GM23338 (cell line): ENCODE data around the gene DMKN. TPM values are rescaled to one million over a fixed set of nuclear protein-coding genes. Genes with fewer than 3 reads are reported as not detected.

Experiments
- ATAC-seq: fragments of 200-7000 bp; cut with Tn5 transposase; 3 replicates; pipeline ENCODE4 v1.9.1; 2020
- DNase-seq: peaks from one replicate; pipeline ENCODE4 v3.0.0-alpha.2; 2015; ENCODE audit warnings: low spot score
- H2AFZ ChIP-seq: fragments of 200-600 bp; sonication (generic); 2 replicates; pipeline ENCODE4 v1.8.0; 2016; ENCODE audit warnings: antibody characterized with exemption, mild to moderate bottlenecking, moderate library complexity
- H3F3A ChIP-seq: fragments of 200-600 bp; sonication (generic); replicated peaks from 2 replicates; pipeline ENCODE4 v1.8.0; 2017; ENCODE audit warnings: antibody characterized with exemption, mixed run types, low read depth
- H3K27ac ChIP-seq: fragments of 200-600 bp; sonication (generic); 2 replicates; pipeline ENCODE4 v1.6.1; 2016; ENCODE audit warnings: low read depth
- H3K27me3 ChIP-seq: fragments of 200-600 bp; sonication (generic); 2 replicates; pipeline ENCODE4 v1.8.0; 2016; ENCODE audit warnings: mild to moderate bottlenecking, mixed run types, moderate library complexity; ENCODE audit not compliant: insufficient read depth
- H3K36me3 ChIP-seq: fragments of 200-600 bp; sonication (generic); 2 replicates; pipeline ENCODE4 v1.8.0; 2016; ENCODE audit warnings: mild to moderate bottlenecking; ENCODE audit not compliant: insufficient read depth
- H3K4me1 ChIP-seq: fragments of 200-600 bp; sonication (generic); 2 replicates; pipeline ENCODE4 v1.8.0; 2016; ENCODE audit warnings: mild to moderate bottlenecking, moderate library complexity; ENCODE audit not compliant: insufficient read depth
- H3K4me2 ChIP-seq: fragments of 200-600 bp; sonication (generic); 2 replicates; pipeline ENCODE4 v1.7.1; 2017; ENCODE audit warnings: mixed run types
- H3K4me3 ChIP-seq: fragments of 200-600 bp; sonication (generic); 2 replicates; pipeline ENCODE4 v1.6.1; 2016; ENCODE audit warnings: mixed run types
- H3K79me2 ChIP-seq: fragments of 200-600 bp; sonication (generic); replicated peaks from 2 replicates; pipeline ENCODE4 v1.8.0; 2017; ENCODE audit warnings: mild to moderate bottlenecking; ENCODE audit not compliant: insufficient read depth
- H3K9me2 ChIP-seq: fragments of 200-600 bp; sonication (generic); 2 replicates; pipeline ENCODE4 v1.8.0; 2017; ENCODE audit not compliant: insufficient read depth
- H4K20me1 ChIP-seq: fragments of 200-600 bp; sonication (generic); replicated peaks from 2 replicates; pipeline ENCODE4 v1.8.0; 2017; ENCODE audit warnings: mild to moderate bottlenecking; ENCODE audit not compliant: insufficient read depth
- H3K27ac Mint-ChIP-seq: 2 replicates; pipeline ENCODE4 v1.8.0; 2020; ENCODE audit warnings: inconsistent platforms, mild to moderate bottlenecking, moderate library complexity, mixed read lengths
- H3K27me3 Mint-ChIP-seq: 3 replicates; pipeline ENCODE4 v1.8.0; 2022; ENCODE audit warnings: low read depth, mild to moderate bottlenecking, moderate library complexity, mixed read lengths, inconsistent platforms; ENCODE audit not compliant: insufficient read depth, poor library complexity
- H3K36me3 Mint-ChIP-seq: 3 replicates; pipeline ENCODE4 v1.8.0; 2021; ENCODE audit warnings: low read depth, mild to moderate bottlenecking, inconsistent platforms, moderate library complexity, mixed read lengths
- H3K4me1 Mint-ChIP-seq: 3 replicates; pipeline ENCODE4 v1.8.0; 2020; ENCODE audit warnings: mild to moderate bottlenecking, inconsistent platforms, mixed read lengths
- H3K4me3 Mint-ChIP-seq: 3 replicates; pipeline ENCODE4 v1.8.0; 2021; ENCODE audit warnings: moderate library complexity, mild to moderate bottlenecking, inconsistent platforms, mixed read lengths
- H3K9me3 Mint-ChIP-seq: 3 replicates; pipeline ENCODE4 v1.8.0; 2020; ENCODE audit warnings: moderate library complexity, mild to moderate bottlenecking, inconsistent platforms, mixed read lengths
- CREB1 ChIP-seq: fragments of 250-450 bp; sonication (Bioruptor Pico); IDR thresholded peaks from 2 replicates; pipeline ENCODE4 v1.5.0; 2020; ENCODE audit warnings: low read depth, mild to moderate bottlenecking, moderate library complexity
- CTCF ChIP-seq, 2 experiments: fragments of 200-600 bp in 1 of 2; sonication (generic) in 1 of 2; conservative IDR thresholded peaks; 2 replicates each; pipeline versions ENCODE4 v1.5.1 to v1.6.1; 2016 to 2017; ENCODE audit warnings: antibody characterized with exemption in 2 of 2, low read depth in 2 of 2, mild to moderate bottlenecking in 2 of 2, moderate library complexity in 1 of 2
- ETS1 ChIP-seq: IDR thresholded peaks from 2 replicates; pipeline ENCODE4 v1.6.1; 2016; ENCODE audit warnings: antibody characterized with exemption
- EZH2phosphoT487 ChIP-seq: fragments of 200-600 bp; sonication (generic); IDR thresholded peaks from one replicate; pipeline ENCODE4 v1.8.1; 2018; ENCODE audit warnings: antibody characterized with exemption; ENCODE audit not compliant: unreplicated experiment
- JUNB ChIP-seq: IDR thresholded peaks from one replicate; pipeline ENCODE4 v1.6.1; 2016; ENCODE audit warnings: antibody characterized with exemption; ENCODE audit not compliant: unreplicated experiment
- REST ChIP-seq: IDR thresholded peaks from one replicate; pipeline ENCODE4 v1.6.1; 2018; ENCODE audit warnings: antibody characterized with exemption; ENCODE audit not compliant: unreplicated experiment
- polyA plus RNA-seq: library from polyadenylated mRNA; unstranded; fragments of >200 nt; fragmentation: Nextera tagmentation; extraction: Ambion mirVana; gene quantifications from 2 replicates; pipeline ENCODE4 v1.2.1, GENCODE V29; 2016
- total RNA-seq: library from RNA; depleted of rRNA; stranded (reverse); fragments of >200 nt; shearing (Covaris generic); gene quantifications from 2 replicates; pipeline ENCODE4 v1.2.3, GENCODE V29; 2014

DMKN gene
- total and polyA plus RNA-seq, 2 experiments from 2014 or later = 259 to 569 TPM

GRCh38 chr19:35562776-35563175 lies 49.3 kb upstream of the DMKN start (continued):
- TF ChIP-seq CTCF (conservative IDR thresholded peaks at IDR 0.05; ENCODE audit: low read depth in 2 of 2) = no peak

- H3K27me3 Mint-ChIP-seq = peaks cover 20% of the 10 kb centered on the region
- H3K36me3 Mint-ChIP-seq = no peaks in the 10 kb centered on the region; the same call in 2 of the 3 replicates
These were observed 48.9 kb upstream of the DMKN start for GRCh38 chr19:35562336-35562735.

GRCh38 chr19:35561436-35561835 lies 48.0 kb upstream of the DMKN start:
- no peak overlapping the region for H3K27ac Mint-ChIP-seq
- ATAC-seq = no peak
- Histone ChIP-seq H4K20me1 (no peaks in the 10 kb centered on the region), H3K27me3 (peaks cover 10% of the 10 kb centered on the region), H3K79me2 (no peaks in the 10 kb centered on the region), H3F3A (peaks cover 8% of the 10 kb centered on the region; the same call in 1 of the 2 replicates), H3K27ac (no peak overlapping the region), H3K4me3 (no peak overlapping the region), H3K4me1 (peaks cover 8% of the 10 kb centered on the region; the same call in 1 of the 2 replicates), H3K9me2 (no peaks in the 10 kb centered on the region), H3K4me2 (no peak overlapping the region), H2AFZ (no peak overlapping the region), H3K36me3 (no peaks in the 10 kb centered on the region)
- TF ChIP-seq REST (no peak), ETS1 (no peak), JUNB (no peak), EZH2phosphoT487 (no peak)
- DNase-seq = no peak
- peaks cover 24% of the 10 kb centered on the region for H3K27me3 Mint-ChIP-seq
- H3K36me3 Mint-ChIP-seq = no peaks in the 10 kb centered on the region; the same call in 2 of the 3 replicates
- peaks cover 8% of the 10 kb centered on the region for H3K4me1 Mint-ChIP-seq
- H3K9me3 Mint-ChIP-seq = no peaks in the 10 kb centered on the region; the same call in 1 of the 3 replicates
- no peak overlapping the region for H3K4me3 Mint-ChIP-seq

More at GRCh38 chr19:35562336-35562735, 48.9 kb upstream of the DMKN start:
- Histone ChIP-seq H3K79me2 (no peaks in the 10 kb centered on the region), H3K27ac (no peak overlapping the region), H3K27me3 (peaks cover 10% of the 10 kb centered on the region), H3K9me2 (no peaks in the 10 kb centered on the region), H3K36me3 (no peaks in the 10 kb centered on the region), H3F3A (no peaks in the 10 kb centered on the region), H3K4me3 (no peak overlapping the region), H2AFZ (no peak overlapping the region), H4K20me1 (no peaks in the 10 kb centered on the region), H3K4me1 (peaks cover 4% of the 10 kb centered on the region; the same call in 1 of the 2 replicates), H3K4me2 (no peak overlapping the region)
- no peak overlapping the region for H3K4me3 Mint-ChIP-seq
- TF ChIP-seq CTCF (conservative IDR thresholded peaks at IDR 0.05; ENCODE audit: low read depth in 2 of 2) (0 out of 4 replicates have a peak, but pooled peaks of 1 of the 2 experiments have one; percentile 13), CREB1 (CRISPR knock-in tag) (no peak)
- H3K27ac Mint-ChIP-seq = no peak overlapping the region
- ATAC-seq (no peak), DNase-seq (no peak)
- H3K9me3 Mint-ChIP-seq = no peaks in the 10 kb centered on the region; the same call in 1 of the 3 replicates
- peaks cover 5% of the 10 kb centered on the region for H3K4me1 Mint-ChIP-seq
